ENCODE data around the gene LAMTOR3. TPM values are rescaled to one million over a fixed set of nuclear protein-coding genes. Genes with fewer than 3 reads are reported as not detected.

LAMTOR3 gene
- total RNA-seq, 1 donor from 2014 or later = 19.4 TPM

- no peak for DNase-seq (ENCODE audit: low read depth in 2 of 2)
Observed at GRCh38 chr4:99861120-99861905, 32.9 kb downstream of the LAMTOR3 start.

- no peak for DNase-seq (ENCODE audit: low read depth in 2 of 2)
Observed at GRCh38 chr4:99860521-99860920, 33.7 kb downstream of the LAMTOR3 start.

GRCh38 chr4:99859618-99860017 is 34.6 kb downstream of the LAMTOR3 start:
- DNase-seq (ENCODE audit: low read depth in 2 of 2) = no peak

- no peak for DNase-seq (ENCODE audit: low read depth in 2 of 2)
Observed at GRCh38 chr4:99857307-99857706, 36.9 kb downstream of the LAMTOR3 start.

- DNase-seq (ENCODE audit: low read depth in 2 of 2) = peak in 1 of 2 donors; percentile 6
Observed at GRCh38 chr4:99856166-99856565, 38.1 kb downstream of the LAMTOR3 start.

GRCh38 chr4:99855678-99856077 is 38.5 kb downstream of the LAMTOR3 start:
- no peak for DNase-seq (ENCODE audit: low read depth in 2 of 2)

- DNase-seq (ENCODE audit: low read depth in 2 of 2) = no peak
Observed at GRCh38 chr4:99853999-99854398, 40.2 kb downstream of the LAMTOR3 start.

GRCh38 chr4:99853190-99853589 is 41.0 kb downstream of the LAMTOR3 start:
- DNase-seq (ENCODE audit: low read depth in 2 of 2) = no peak

- no peak for DNase-seq (ENCODE audit: low read depth in 2 of 2)
Observed at GRCh38 chr4:99852199-99852749, 42.0 kb downstream of the LAMTOR3 start.

GRCh38 chr4:99848591-99849001 is 45.6 kb downstream of the LAMTOR3 start:
- no peak for DNase-seq (ENCODE audit: low read depth in 2 of 2)

GRCh38 chr4:99847362-99847976 is 46.8 kb downstream of the LAMTOR3 start:
- DNase-seq (ENCODE audit: low read depth in 2 of 2) = no peak

- no peak for DNase-seq (ENCODE audit: low read depth in 2 of 2)
Observed at GRCh38 chr4:99846891-99847290, 47.3 kb downstream of the LAMTOR3 start.

- DNase-seq (ENCODE audit: low read depth in 2 of 2) = no peak
Observed at GRCh38 chr4:99845708-99846469, 48.3 kb downstream of the LAMTOR3 start.

- DNase-seq (ENCODE audit: low read depth in 2 of 2) = no peak
Observed at GRCh38 chr4:99845179-99845578, 49.0 kb downstream of the LAMTOR3 start.

- no peak for DNase-seq (ENCODE audit: low read depth in 2 of 2)
Observed at GRCh38 chr4:99844048-99844447, 50.2 kb downstream of the LAMTOR3 start.

- DNase-seq (ENCODE audit: low read depth in 2 of 2) = no peak
Observed at GRCh38 chr4:99843413-99843812, 50.8 kb downstream of the LAMTOR3 start.

- no peak for DNase-seq (ENCODE audit: low read depth in 2 of 2)
Observed at GRCh38 chr4:99841129-99841528, 53.1 kb downstream of the LAMTOR3 start.

GRCh38 chr4:99838927-99839326 is 55.3 kb downstream of the LAMTOR3 start:
- no peak for DNase-seq (ENCODE audit: low read depth in 2 of 2)

- no peak for DNase-seq (ENCODE audit: low read depth in 2 of 2)
Observed at GRCh38 chr4:99835942-99836341, 58.3 kb downstream of the LAMTOR3 start.

- no peak for DNase-seq (ENCODE audit: low read depth in 2 of 2)
Observed at GRCh38 chr4:99834569-99834968, 59.7 kb downstream of the LAMTOR3 start.

GRCh38 chr4:99833756-99834155 is 60.5 kb downstream of the LAMTOR3 start:
- no peak for DNase-seq (ENCODE audit: low read depth in 2 of 2)

GRCh38 chr4:99832758-99833157 is 61.5 kb downstream of the LAMTOR3 start:
- DNase-seq (ENCODE audit: low read depth in 2 of 2) = no peak

Data from dermis microvascular lymphatic vessel endothelial cell (primary cell).